H1 (cell line): Measurements from ENCODE around the gene OMP. TPM values are rescaled to one million over a fixed set of nuclear protein-coding genes. Genes with fewer than 3 reads are reported as not detected.

Experiments
- CTCF ChIA-PET: fragments of 300-600 bp; sonication (Branson Sonifier 250); formaldehyde crosslinking; loops from one replicate; lab custom pipeline; 2021; ENCODE audit not compliant: partially characterized antibody; lab: Charles Lee
- POLR2A ChIA-PET: fragments of 300-600 bp; sonication (Branson Sonifier 250); formaldehyde crosslinking; loops from one replicate; lab custom pipeline; 2021; ENCODE audit warnings: inconsistent platforms; ENCODE audit not compliant: partially characterized antibody; lab: Charles Lee
- DNase-seq, 2 experiments: peaks; one replicate each; pipeline versions ENCODE4 v3.0.0 to v3.0.0-alpha.2; 2010 to 2022; ENCODE audit warnings: low spot score in 2 of 2, low read depth in 1 of 2, mixed read lengths in 1 of 2
- FAIRE-seq: peaks from 2 replicates; lab custom pipeline; 2011; peaks lifted over from hg19 to GRCh38; lab: Jason Lieb, UNC
- H2AFZ ChIP-seq: 2 replicates; pipeline ENCODE4 v1.8.1; 2012; ENCODE audit warnings: low read length, inconsistent platforms
- H2AK5ac ChIP-seq: 2 replicates; pipeline ENCODE4 v1.6.1; 2013; ENCODE audit warnings: low read depth, low read length
- H2BK120ac ChIP-seq: replicated peaks from 2 replicates; pipeline ENCODE3; 2013; ENCODE audit warnings: low read depth, low read length, inconsistent platforms
- H2BK12ac ChIP-seq: 2 replicates; pipeline ENCODE4 v1.6.1; 2013; ENCODE audit warnings: low read depth, low read length
- H2BK15ac ChIP-seq: 2 replicates; pipeline ENCODE4 v1.6.1; 2013; ENCODE audit warnings: low read length
- H2BK20ac ChIP-seq: 2 replicates; pipeline ENCODE4 v1.6.1; 2013; ENCODE audit warnings: low read length
- H2BK5ac ChIP-seq: 2 replicates; pipeline ENCODE4 v1.6.1; 2013; ENCODE audit warnings: low read depth, low read length
- H3K14ac ChIP-seq: 2 replicates; pipeline ENCODE4 v1.6.1; 2013; ENCODE audit warnings: inconsistent platforms; ENCODE audit not compliant: insufficient read length
- H3K18ac ChIP-seq: 2 replicates; pipeline ENCODE4 v1.6.1; 2013; ENCODE audit warnings: low read length; ENCODE audit errors: extremely low read depth
- H3K23ac ChIP-seq: 2 replicates; pipeline ENCODE4 v1.6.1; 2013; ENCODE audit warnings: inconsistent platforms; ENCODE audit not compliant: insufficient read length
- H3K23me2 ChIP-seq: 2 replicates; pipeline ENCODE4 v1.6.1; 2013; ENCODE audit warnings: low read depth, low read length
- H3K27ac ChIP-seq: 2 replicates; pipeline ENCODE4 v1.6.1; 2011; ENCODE audit warnings: low read depth, low read length, inconsistent platforms
- H3K27me3 ChIP-seq, 4 experiments: replicated peaks in 1 of 4; 1 replicate in 1 of 4; 2 replicates in 3 of 4; pipeline versions ENCODE4 v1.6.1 to v1.8.1; 2011 to 2013; ENCODE audit warnings: low read length in 3 of 4, mild to moderate bottlenecking in 3 of 4, inconsistent platforms in 2 of 4, mixed read lengths in 2 of 4, moderate library complexity in 1 of 4; ENCODE audit not compliant: control insufficient read depth in 3 of 4, insufficient read depth in 3 of 4; ENCODE audit errors: extremely low read depth in 1 of 4
- H3K36me3 ChIP-seq, 4 experiments: 2 replicates each; pipeline versions ENCODE4 v1.6.1 to v1.8.1; 2011 to 2013; ENCODE audit warnings: mild to moderate bottlenecking in 4 of 4, low read length in 3 of 4, moderate library complexity in 2 of 4, control low read depth in 1 of 4, inconsistent platforms in 1 of 4; ENCODE audit not compliant: insufficient read depth in 4 of 4, control insufficient read depth in 2 of 4
- H3K4ac ChIP-seq: replicated peaks from 2 replicates; pipeline ENCODE3; 2013; ENCODE audit warnings: low read length, low read depth, mixed read lengths, inconsistent platforms; ENCODE audit not compliant: insufficient read length
- H3K4me1 ChIP-seq, 4 experiments: replicated peaks in 1 of 4; 1 replicate in 1 of 4; 2 replicates in 3 of 4; pipeline versions ENCODE4 v1.6.1 to v1.8.1; 2011 to 2013; ENCODE audit warnings: low read length in 3 of 4, inconsistent platforms in 2 of 4, mixed read lengths in 1 of 4; ENCODE audit not compliant: insufficient read depth in 4 of 4, control insufficient read depth in 3 of 4
- H3K4me2 ChIP-seq, 2 experiments: 2 replicates each; pipeline versions ENCODE4 v1.6.1 to v1.8.1; 2011 to 2013; ENCODE audit warnings: low read depth in 2 of 2, low read length in 2 of 2, control low read depth in 1 of 2, inconsistent platforms in 1 of 2, mild to moderate bottlenecking in 1 of 2; ENCODE audit not compliant: insufficient read depth in 1 of 2
- H3K4me3 ChIP-seq, 4 experiments: fragments of 200-600, 300-600 bp in 1 of 4; sonication (generic), shearing (Covaris generic), sonication (Bioruptor Twin) in 1 of 4; 2 replicates each; pipeline versions ENCODE4 v1.5.1 to v1.8.1; 2011 to 2016; ENCODE audit warnings: low read length in 4 of 4, low read depth in 3 of 4, control low read depth in 2 of 4, inconsistent platforms in 2 of 4, mild to moderate bottlenecking in 2 of 4, mixed read lengths in 1 of 4, moderate library complexity in 1 of 4; ENCODE audit not compliant: insufficient read depth in 2 of 4; ENCODE audit errors: extremely low read depth in 1 of 4
- H3K56ac ChIP-seq: replicated peaks from 2 replicates; pipeline ENCODE3; 2013; ENCODE audit warnings: low read depth, mild to moderate bottlenecking, mixed read lengths, low read length, inconsistent platforms; ENCODE audit not compliant: insufficient read length
- H3K79me1 ChIP-seq: 2 replicates; pipeline ENCODE4 v1.6.1; 2013; ENCODE audit warnings: low read depth, low read length, control low read depth
- H3K79me2 ChIP-seq, 2 experiments: 2 replicates each; pipeline versions ENCODE4 v1.6.1 to v1.8.1; 2012 to 2013; ENCODE audit warnings: low read length in 2 of 2, mild to moderate bottlenecking in 2 of 2, inconsistent platforms in 1 of 2; ENCODE audit not compliant: insufficient read depth in 2 of 2, control insufficient read depth in 1 of 2
- H3K9ac ChIP-seq, 4 experiments: replicated peaks in 1 of 4; 1 replicate in 1 of 4; 2 replicates in 3 of 4; pipeline versions ENCODE4 v1.6.1 to v1.8.1; 2011 to 2013; ENCODE audit warnings: low read depth in 3 of 4, low read length in 3 of 4, control low read depth in 2 of 4, mild to moderate bottlenecking in 2 of 4, moderate library complexity in 2 of 4, inconsistent platforms in 1 of 4; ENCODE audit errors: extremely low read depth in 1 of 4
- H3K9me3 ChIP-seq, 2 experiments: 2 replicates each; pipeline versions ENCODE4 v1.6.1 to v1.8.1; 2012 to 2013; ENCODE audit warnings: mild to moderate bottlenecking in 2 of 2, moderate library complexity in 2 of 2, control low read depth in 1 of 2, inconsistent platforms in 1 of 2, low read depth in 1 of 2, low read length in 1 of 2, mixed read lengths in 1 of 2; ENCODE audit not compliant: insufficient read depth in 2 of 2
- H4K20me1 ChIP-seq, 2 experiments: replicated peaks in 1 of 2; 2 replicates each; pipeline versions ENCODE3 to v1.8.1; 2011 to 2013; ENCODE audit warnings: inconsistent platforms in 2 of 2, low read length in 2 of 2, mild to moderate bottlenecking in 1 of 2; ENCODE audit not compliant: insufficient read depth in 2 of 2, control insufficient read depth in 1 of 2
- H4K5ac ChIP-seq: 2 replicates; pipeline ENCODE4 v1.6.1; 2013; ENCODE audit warnings: low read length, low read depth, mixed read lengths, inconsistent platforms; ENCODE audit not compliant: insufficient read length
- H4K8ac ChIP-seq: 2 replicates; pipeline ENCODE4 v1.8.0; 2013; ENCODE audit warnings: mild to moderate bottlenecking, moderate library complexity, low read length, inconsistent platforms; ENCODE audit not compliant: insufficient read depth; ENCODE audit errors: extremely low read depth
- H4K91ac ChIP-seq: replicated peaks from 2 replicates; pipeline ENCODE3; 2013; ENCODE audit warnings: low read length, mixed read lengths, inconsistent platforms; ENCODE audit not compliant: insufficient read length
- MAFK ChIP-seq: IDR thresholded peaks from 2 replicates; pipeline ENCODE4 v1.6.1; 2012; ENCODE audit warnings: low read depth, mild to moderate bottlenecking, improper control_type of control experiment, low read length
- TEAD4 ChIP-seq: IDR thresholded peaks from 2 replicates; pipeline ENCODE4 v1.6.1; 2012; ENCODE audit warnings: low read depth, low read length, inconsistent platforms, mixed read lengths
- WGBS, 2 experiments: shearing (Covaris generic) in 1 of 2; methylation state at CpG; one replicate each; pipeline versions ENCODE4 v1.1.6 to v1.1.7; 2013 to 2015; ENCODE audit warnings: low lambda C conversion rate in 2 of 2, mixed read lengths in 2 of 2, inconsistent platforms in 1 of 2, low coverage in 1 of 2, missing lambda C conversion rate in 1 of 2; ENCODE audit not compliant: insufficient replicate concordance in 2 of 2, insufficient coverage in 1 of 2, insufficient read length in 1 of 2; ENCODE audit errors: extremely low coverage in 1 of 2, missing lambda C conversion rate in 1 of 2; 5-methylcytosine and 5-hydroxymethylcytosine counted together
- polyA plus RNA-seq, 7 experiments: library from polyadenylated mRNA; depleted of rRNA in 3 of 7; stranded (reverse) in 5 of 7; unstranded in 2 of 7; fragments of >200 nt in 5 of 7; fragments of 200-250 nt in 2 of 7; gene quantifications; 1 replicate in 5 of 7; 2 replicates in 1 of 7; 4 replicates in 1 of 7; pipeline versions ENCODE4 v1.2.1 to v1.2.3, GENCODE V29; 2011 to 2013; ENCODE audit warnings: missing spikeins in 2 of 7, mixed read lengths in 2 of 7
- total RNA-seq: library from RNA; stranded (reverse); fragmentation: NEBNext Ultra II Directional; extraction: Animal tissue kit (Norgen Biotek cat#: 25700); gene quantifications from 2 replicates; pipeline ENCODE4 v1.2.1, GENCODE V29; 2021

OMP gene
- total and polyA plus RNA-seq, 2 of the 8 experiments (the other 6 are each of a cell fraction or from before 2014, with no cell fraction given), result not detected

GRCh38 chr11:77113382-77114088, 10.9 kb downstream of the OMP start:
- Histone ChIP-seq H3K23ac (no peak overlapping the region), H3K27ac (no peak overlapping the region), H3K23me2 (no peaks in the 10 kb centered on the region), H3K56ac (no peak overlapping the region), H4K8ac (no peak overlapping the region), H4K20me1 (no peaks in the 10 kb centered on the region), H2AFZ (no peak overlapping the region), H2BK120ac (no peak overlapping the region), H3K9me3 (no peaks in the 10 kb centered on the region), H3K79me2 (no peaks in the 10 kb centered on the region), H2BK20ac (no peak overlapping the region), H4K5ac (no peak overlapping the region), H2BK12ac (no peak overlapping the region), H4K91ac (peak overlapping the region; percentile 5), H3K18ac (no peak overlapping the region), H2AK5ac (no peak overlapping the region), H3K27me3 (no peaks in the 10 kb centered on the region), H3K36me3 (no peaks in the 10 kb centered on the region), H3K9ac (no peak overlapping the region), H3K4me3 (no peak overlapping the region), H3K79me1 (no peaks in the 10 kb centered on the region), H3K14ac (no peak overlapping the region), H2BK5ac (no peak overlapping the region), H3K4me2 (no peak overlapping the region), H2BK15ac (no peak overlapping the region), H3K4me1 (peaks cover 0 to 3% (median 1%) of the 10 kb centered on the region in 4 experiments; a peak in 3 of 7 replicates), H3K4ac (no peak overlapping the region)
- ChIA-PET CTCF (interaction anchor here (0.5 to 19.1 kb wide), 28 partner anchors 10 to 559 kb away, joined by 3 to 297 read pairs (median 5); partner anchors contain the start of genes CAPN5, MYO7A and OMP), POLR2A (interaction anchor here (0.7 kb wide), 2 partner anchors 10 to 400 kb away, joined by 3 read pairs; no protein-coding TSS in a partner anchor)
- DNase-seq (peak in 1 of 2 experiments; percentile 75), FAIRE-seq (no peak)
- 77% methylated on average over 7 of the region's 8 CpGs; no CpG with 5 or more reads in 1 of the 2 experiments for WGBS, 2 experiments
- TF ChIP-seq MAFK (no peak), TEAD4 (no peak)
